ENCODE measurements around the gene C21orf58.

The C21orf58 gene

GRCh38 chr21:46357335-46357604 is 33.6 kb upstream of the C21orf58 start:
- H3K4me3 ChIP-seq (ENCODE audit: low read depth, low read length): no peak overlapping the region
- no peak for TF ChIP-seq CTCF (IDR thresholded peaks at IDR 0.05; ENCODE audit: low read depth, low read length)

GRCh38 chr21:46356494-46357334 is 33.0 kb upstream of the C21orf58 start:
- no peak overlapping the region for H3K4me3 ChIP-seq (ENCODE audit: low read depth, low read length)
- TF ChIP-seq CTCF (IDR thresholded peaks at IDR 0.05; ENCODE audit: low read depth, low read length): no peak

- no peak overlapping the region for H3K4me3 ChIP-seq (ENCODE audit: low read depth, low read length)
- TF ChIP-seq CTCF (IDR thresholded peaks at IDR 0.05; ENCODE audit: low read depth, low read length): no peak
Observed at GRCh38 chr21:46356005-46356338, 32.3 kb upstream of the C21orf58 start.

- TF ChIP-seq CTCF (IDR thresholded peaks at IDR 0.05; ENCODE audit: low read depth, low read length): no peak
- H3K4me3 ChIP-seq (ENCODE audit: low read depth, low read length): no peak overlapping the region
Observed at GRCh38 chr21:46355161-46356004, 31.7 kb upstream of the C21orf58 start.

GRCh38 chr21:46354518-46354917 is 30.8 kb upstream of the C21orf58 start:
- TF ChIP-seq CTCF (IDR thresholded peaks at IDR 0.05; ENCODE audit: low read depth, low read length): no peak
- H3K4me3 ChIP-seq (ENCODE audit: low read depth, low read length): no peak overlapping the region

- TF ChIP-seq CTCF (IDR thresholded peaks at IDR 0.05; ENCODE audit: low read depth, low read length): no peak
- H3K4me3 ChIP-seq (ENCODE audit: low read depth, low read length): no peak overlapping the region
Observed at GRCh38 chr21:46354046-46354445, 30.4 kb upstream of the C21orf58 start.

- no peak overlapping the region for H3K4me3 ChIP-seq (ENCODE audit: low read depth, low read length)
- TF ChIP-seq CTCF (IDR thresholded peaks at IDR 0.05; ENCODE audit: low read depth, low read length): no peak
Observed at GRCh38 chr21:46352913-46353312, 29.2 kb upstream of the C21orf58 start.

Data from WI38 (cell line).